Liver (tissue), 3 donors: ENCODE data around the gene GRB14.

Experiments
- CTCF ChIP-seq: fragments of 150-350 bp; IDR thresholded peaks from 2 replicates; pipeline ENCODE4 v1.5.1; 2017; ENCODE audit warnings: improper control_type of control experiment, low read depth, low read length; ENCODE audit not compliant: missing input control
- EGR1 ChIP-seq, 2 donors: IDR thresholded peaks; 2 replicates each; pipeline ENCODE4 v1.6.1; 2016 to 2018; ENCODE audit warnings: antibody characterized with exemption in 2 of 2, low read depth in 2 of 2
- FOXA1 ChIP-seq: IDR thresholded peaks from 2 replicates; pipeline ENCODE4 v1.6.1; 2016; ENCODE audit warnings: antibody characterized with exemption
- GABPA ChIP-seq, 2 donors: IDR thresholded peaks in 1 of 2; conservative IDR thresholded peaks in 1 of 2; 2 replicates each; pipeline ENCODE4 v1.6.1; 2016; ENCODE audit warnings: antibody characterized with exemption in 2 of 2, mild to moderate bottlenecking in 1 of 2, moderate library complexity in 1 of 2
- HNF4G ChIP-seq: IDR thresholded peaks from 2 replicates; pipeline ENCODE4 v1.6.1; 2016; ENCODE audit warnings: antibody characterized with exemption
- MAX ChIP-seq: IDR thresholded peaks from 2 replicates; pipeline ENCODE4 v1.6.1; 2016; ENCODE audit warnings: antibody characterized with exemption
- RAD21 ChIP-seq, 2 donors: IDR thresholded peaks; 2 replicates each; pipeline ENCODE4 v1.6.1; 2016; ENCODE audit warnings: antibody characterized with exemption in 2 of 2, mild to moderate bottlenecking in 2 of 2
- RXRA ChIP-seq, 2 donors: IDR thresholded peaks; 2 replicates each; pipeline ENCODE4 v1.6.1; 2017 to 2018; ENCODE audit warnings: antibody characterized with exemption in 2 of 2, mild to moderate bottlenecking in 1 of 2
- SP1 ChIP-seq: IDR thresholded peaks from 2 replicates; pipeline ENCODE4 v1.6.1; 2018; ENCODE audit warnings: antibody characterized with exemption, mild to moderate bottlenecking
- TAF1 ChIP-seq: conservative IDR thresholded peaks from 2 replicates; pipeline ENCODE4 v1.6.1; 2016; ENCODE audit warnings: antibody characterized with exemption, mild to moderate bottlenecking
- YY1 ChIP-seq: IDR thresholded peaks from 2 replicates; pipeline ENCODE4 v1.6.1; 2016; ENCODE audit warnings: antibody characterized with exemption, mild to moderate bottlenecking
- TF ChIP-seq, protein P1 (sequence below): IDR thresholded peaks from 2 replicates; pipeline ENCODE4 v1.6.1; 2016; ENCODE audit warnings: antibody characterized with exemption, mild to moderate bottlenecking
- TF ChIP-seq, protein P2 (sequence below): IDR thresholded peaks from 2 replicates; pipeline ENCODE4 v1.6.1; 2016; ENCODE audit warnings: antibody characterized with exemption
- donor health status: healthy.
- donor health status: healthy.

DNA sequence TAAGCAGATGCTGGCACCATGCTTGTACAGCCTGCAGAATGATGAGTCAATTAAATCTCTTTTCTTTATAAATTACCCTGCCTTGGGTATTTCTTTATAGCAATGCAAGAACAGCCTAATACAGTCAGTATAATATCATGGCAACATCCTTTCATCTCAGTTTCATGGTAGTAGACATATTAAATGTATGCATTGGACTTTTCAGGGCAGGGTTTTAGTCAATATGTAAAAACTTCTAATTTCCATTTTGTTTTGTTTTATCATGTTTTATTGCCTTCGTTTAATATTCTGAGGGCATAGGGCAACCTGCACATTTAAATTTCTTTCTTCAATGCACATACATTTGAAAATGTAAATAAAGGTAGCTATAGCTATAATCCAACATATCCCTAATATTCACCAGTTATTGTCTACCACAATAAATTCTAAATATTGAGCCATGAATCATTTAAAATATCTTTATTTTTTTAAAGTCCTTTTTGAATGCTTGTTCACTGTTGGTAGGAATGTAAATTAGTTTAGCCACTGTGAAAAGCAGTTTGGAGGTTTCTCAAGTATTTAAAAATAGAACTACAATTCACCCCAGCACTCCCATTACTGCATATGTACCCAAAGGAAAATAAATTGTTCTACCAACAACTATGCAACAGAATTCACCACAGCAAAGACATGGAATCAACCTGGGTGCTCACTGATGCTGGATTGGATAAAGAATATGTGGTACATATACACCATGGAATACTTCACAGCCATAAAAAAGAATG lies 41.8 kb upstream of the GRB14 start:
- TF ChIP-seq CTCF (no peak), YY1 (no peak), HNF4G (no peak), RAD21 (IDR thresholded peaks at IDR 0.05) (no peak), MAX (no peak), EGR1 (IDR thresholded peaks at IDR 0.05; ENCODE audit: low read depth in 2 of 2) (no peak), RXRA (IDR thresholded peaks at IDR 0.05) (no peak), FOXA1 (no peak), TAF1 (no peak), GABPA (IDR thresholded peaks at IDR 0.05 in 1 of 2, conservative IDR thresholded peaks at IDR 0.05 in 1 of 2) (no peak), SP1 (no peak)
- TF ChIP-seq, protein P1, sequence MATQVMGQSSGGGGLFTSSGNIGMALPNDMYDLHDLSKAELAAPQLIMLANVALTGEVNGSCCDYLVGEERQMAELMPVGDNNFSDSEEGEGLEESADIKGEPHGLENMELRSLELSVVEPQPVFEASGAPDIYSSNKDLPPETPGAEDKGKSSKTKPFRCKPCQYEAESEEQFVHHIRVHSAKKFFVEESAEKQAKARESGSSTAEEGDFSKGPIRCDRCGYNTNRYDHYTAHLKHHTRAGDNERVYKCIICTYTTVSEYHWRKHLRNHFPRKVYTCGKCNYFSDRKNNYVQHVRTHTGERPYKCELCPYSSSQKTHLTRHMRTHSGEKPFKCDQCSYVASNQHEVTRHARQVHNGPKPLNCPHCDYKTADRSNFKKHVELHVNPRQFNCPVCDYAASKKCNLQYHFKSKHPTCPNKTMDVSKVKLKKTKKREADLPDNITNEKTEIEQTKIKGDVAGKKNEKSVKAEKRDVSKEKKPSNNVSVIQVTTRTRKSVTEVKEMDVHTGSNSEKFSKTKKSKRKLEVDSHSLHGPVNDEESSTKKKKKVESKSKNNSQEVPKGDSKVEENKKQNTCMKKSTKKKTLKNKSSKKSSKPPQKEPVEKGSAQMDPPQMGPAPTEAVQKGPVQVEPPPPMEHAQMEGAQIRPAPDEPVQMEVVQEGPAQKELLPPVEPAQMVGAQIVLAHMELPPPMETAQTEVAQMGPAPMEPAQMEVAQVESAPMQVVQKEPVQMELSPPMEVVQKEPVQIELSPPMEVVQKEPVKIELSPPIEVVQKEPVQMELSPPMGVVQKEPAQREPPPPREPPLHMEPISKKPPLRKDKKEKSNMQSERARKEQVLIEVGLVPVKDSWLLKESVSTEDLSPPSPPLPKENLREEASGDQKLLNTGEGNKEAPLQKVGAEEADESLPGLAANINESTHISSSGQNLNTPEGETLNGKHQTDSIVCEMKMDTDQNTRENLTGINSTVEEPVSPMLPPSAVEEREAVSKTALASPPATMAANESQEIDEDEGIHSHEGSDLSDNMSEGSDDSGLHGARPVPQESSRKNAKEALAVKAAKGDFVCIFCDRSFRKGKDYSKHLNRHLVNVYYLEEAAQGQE = no peak
- TF ChIP-seq, protein P2, sequence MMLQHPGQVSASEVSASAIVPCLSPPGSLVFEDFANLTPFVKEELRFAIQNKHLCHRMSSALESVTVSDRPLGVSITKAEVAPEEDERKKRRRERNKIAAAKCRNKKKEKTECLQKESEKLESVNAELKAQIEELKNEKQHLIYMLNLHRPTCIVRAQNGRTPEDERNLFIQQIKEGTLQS = no peak
